ENCODE results near the gene FLT3. TPM values are rescaled to one million over a fixed set of nuclear protein-coding genes. Genes with fewer than 3 reads are reported as not detected.

Gene FLT3
- total RNA-seq, 3 donors from 2014 or later (not counting 1 experiment from before 2014, with no cell fraction given): 0.39 to 1.8 (median 1.1) TPM

GRCh38 chr13:27972478-27972820, 127.9 kb downstream of the FLT3 start:
- no peaks in the 10 kb centered on the region for H3K36me3 Mint-ChIP-seq
- TF ChIP-seq, protein P1, sequence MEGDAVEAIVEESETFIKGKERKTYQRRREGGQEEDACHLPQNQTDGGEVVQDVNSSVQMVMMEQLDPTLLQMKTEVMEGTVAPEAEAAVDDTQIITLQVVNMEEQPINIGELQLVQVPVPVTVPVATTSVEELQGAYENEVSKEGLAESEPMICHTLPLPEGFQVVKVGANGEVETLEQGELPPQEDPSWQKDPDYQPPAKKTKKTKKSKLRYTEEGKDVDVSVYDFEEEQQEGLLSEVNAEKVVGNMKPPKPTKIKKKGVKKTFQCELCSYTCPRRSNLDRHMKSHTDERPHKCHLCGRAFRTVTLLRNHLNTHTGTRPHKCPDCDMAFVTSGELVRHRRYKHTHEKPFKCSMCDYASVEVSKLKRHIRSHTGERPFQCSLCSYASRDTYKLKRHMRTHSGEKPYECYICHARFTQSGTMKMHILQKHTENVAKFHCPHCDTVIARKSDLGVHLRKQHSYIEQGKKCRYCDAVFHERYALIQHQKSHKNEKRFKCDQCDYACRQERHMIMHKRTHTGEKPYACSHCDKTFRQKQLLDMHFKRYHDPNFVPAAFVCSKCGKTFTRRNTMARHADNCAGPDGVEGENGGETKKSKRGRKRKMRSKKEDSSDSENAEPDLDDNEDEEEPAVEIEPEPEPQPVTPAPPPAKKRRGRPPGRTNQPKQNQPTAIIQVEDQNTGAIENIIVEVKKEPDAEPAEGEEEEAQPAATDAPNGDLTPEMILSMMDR (IDR thresholded peaks at IDR 0.05): no peak

DNA sequence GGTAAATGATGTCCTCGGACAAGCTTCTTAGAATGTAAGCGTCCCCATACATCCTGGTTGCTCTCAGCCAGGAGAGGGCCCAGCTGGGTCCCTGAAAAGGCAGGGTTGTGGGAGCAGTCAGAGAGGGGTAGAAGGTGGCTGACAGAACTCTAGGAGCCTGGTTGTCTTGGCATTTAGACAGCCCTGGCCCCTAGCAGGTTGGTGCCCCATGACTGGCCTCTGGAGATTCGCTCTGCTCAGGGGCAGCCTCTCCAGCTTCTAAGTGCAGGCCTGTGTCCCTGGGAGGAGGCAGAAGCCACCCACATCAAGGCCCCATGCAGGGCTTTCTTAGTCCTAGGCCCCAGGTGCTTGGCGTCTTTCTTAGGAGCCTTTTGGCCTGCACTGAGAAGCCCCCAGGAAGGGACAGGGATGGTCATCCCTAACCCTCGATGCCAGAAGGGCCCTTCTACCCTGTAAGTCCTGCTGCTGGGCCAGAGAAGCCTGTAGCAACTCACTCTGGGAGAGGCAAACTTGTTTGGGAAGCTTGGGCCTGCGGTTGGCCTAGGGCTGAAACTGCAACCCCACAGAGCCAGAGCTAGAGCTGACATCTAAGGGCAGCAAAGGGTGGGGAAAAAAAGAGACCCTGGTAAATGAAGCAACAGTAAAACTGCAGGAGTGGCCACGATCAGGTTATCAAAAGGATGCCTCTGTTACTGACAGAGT, 128.4 kb downstream of the FLT3 start:
- no peak overlapping the region for H3K27ac Mint-ChIP-seq
- H3K36me3 Mint-ChIP-seq: no peaks in the 10 kb centered on the region
- no peak overlapping the region for H3K27ac ChIP-seq (ENCODE audit: low read length)
- H3K4me1 Mint-ChIP-seq: peaks cover 5 to 6% of the 10 kb centered on the region in 2 donors
- no peaks in the 10 kb centered on the region for H3K9me3 Mint-ChIP-seq
- TF ChIP-seq, protein P1 (IDR thresholded peaks at IDR 0.05): no peak
- H3K27me3 ChIP-seq (ENCODE audit: control insufficient read depth, insufficient read depth, low read length): peaks cover 47% of the 10 kb centered on the region
- peaks cover 3% of the 10 kb centered on the region for H3K4me1 ChIP-seq (ENCODE audit: control insufficient read depth, insufficient read depth, low read length)
- H3K9me3 ChIP-seq (ENCODE audit: control insufficient read depth, insufficient read depth, low read length): no peaks in the 10 kb centered on the region
- intact Hi-C loops (cut with micrococcal nuclease): no loop called here
- DNase-seq: no peak
- WGBS (ENCODE audit: insufficient coverage): 61% methylated on average over 7 of the region's 7 CpGs
- H3K4me3 Mint-ChIP-seq: no peak overlapping the region
- no peaks in the 10 kb centered on the region for H3K36me3 ChIP-seq (ENCODE audit: control insufficient read depth, insufficient read depth, low read length)
- ATAC-seq: no peak
- peaks cover 67 to 70% of the 10 kb centered on the region in 2 donors for H3K27me3 Mint-ChIP-seq (ENCODE audit: low read depth in 2 of 2)
- H3K4me3 ChIP-seq (ENCODE audit: low read length): no peak overlapping the region

More at GRCh38 chr13:27972478-27972820, 127.9 kb downstream of the FLT3 start:
- Mint-ChIP-seq H3K4me1 (peaks cover 5 to 6% of the 10 kb centered on the region in 2 donors), H3K27me3 (ENCODE audit: low read depth in 2 of 2) (peaks cover 67 to 70% of the 10 kb centered on the region in 2 donors), H3K9me3 (no peaks in the 10 kb centered on the region), H3K27ac (no peak overlapping the region), H3K4me3 (no peak overlapping the region)
- Histone ChIP-seq H3K4me3 (ENCODE audit: low read length) (no peak overlapping the region), H3K36me3 (ENCODE audit: control insufficient read depth, insufficient read depth, low read length) (no peaks in the 10 kb centered on the region), H3K9me3 (ENCODE audit: control insufficient read depth, insufficient read depth, low read length) (no peaks in the 10 kb centered on the region), H3K27ac (ENCODE audit: low read length) (no peak overlapping the region), H3K4me1 (ENCODE audit: control insufficient read depth, insufficient read depth, low read length) (peaks cover 3% of the 10 kb centered on the region), H3K27me3 (ENCODE audit: control insufficient read depth, insufficient read depth, low read length) (peaks cover 48% of the 10 kb centered on the region)
- intact Hi-C loops (cut with micrococcal nuclease): no loop called here
- no peak for ATAC-seq
- DNase-seq: no peak
- WGBS (ENCODE audit: insufficient coverage): 64% methylated on average over 2 of the region's 2 CpGs

DNA sequence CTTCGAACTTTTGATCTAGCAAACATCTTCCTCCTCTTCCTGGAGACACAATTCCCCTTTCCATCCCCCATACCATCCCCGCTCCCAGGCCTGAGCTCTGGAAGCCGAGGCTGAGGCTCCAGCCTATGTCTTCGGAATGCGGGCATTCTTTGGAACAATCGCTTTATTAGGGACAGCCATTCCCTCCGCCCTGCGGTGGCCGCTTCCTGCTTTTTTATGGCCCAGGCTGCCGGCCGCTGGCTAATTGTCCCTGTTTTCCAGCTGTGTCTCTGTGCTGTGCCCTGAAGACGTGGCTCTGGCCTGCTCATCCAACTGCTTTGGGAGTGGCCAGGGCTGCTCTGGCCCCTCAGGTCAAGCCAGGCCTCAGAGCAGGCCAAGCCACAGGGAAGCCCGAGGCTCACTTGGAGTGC, 129.1 kb downstream of the FLT3 start:
- WGBS (ENCODE audit: insufficient coverage): 39% methylated on average over 12 of the region's 13 CpGs
- no peak for ATAC-seq
- peaks cover 51% of the 10 kb centered on the region for H3K27me3 ChIP-seq (ENCODE audit: control insufficient read depth, insufficient read depth, low read length)
- H3K9me3 ChIP-seq (ENCODE audit: control insufficient read depth, insufficient read depth, low read length): no peaks in the 10 kb centered on the region
- intact Hi-C loops (cut with micrococcal nuclease): no loop called here
- peaks cover 66 to 73% of the 10 kb centered on the region in 2 donors for H3K27me3 Mint-ChIP-seq (ENCODE audit: low read depth in 2 of 2)
- no peak overlapping the region for H3K4me3 Mint-ChIP-seq
- peaks cover 7% of the 10 kb centered on the region for H3K4me1 ChIP-seq (ENCODE audit: control insufficient read depth, insufficient read depth, low read length)
- H3K36me3 ChIP-seq (ENCODE audit: control insufficient read depth, insufficient read depth, low read length): no peaks in the 10 kb centered on the region
- DNase-seq: no peak
- H3K27ac Mint-ChIP-seq: no peak overlapping the region
- H3K4me3 ChIP-seq (ENCODE audit: low read length): no peak overlapping the region
- TF ChIP-seq, protein P1 (IDR thresholded peaks at IDR 0.05): no peak
- no peaks in the 10 kb centered on the region for H3K36me3 Mint-ChIP-seq
- no peaks in the 10 kb centered on the region for H3K9me3 Mint-ChIP-seq
- H3K27ac ChIP-seq (ENCODE audit: low read length): no peak overlapping the region
- H3K4me1 Mint-ChIP-seq: peaks cover 5 to 6% of the 10 kb centered on the region in 2 donors
